Stimulated activated naive CD4-positive, alpha-beta T cell (primary cell): ENCODE results near the gene POTED.
"Not testable (repeated sequence)": the region's sequence is repeated elsewhere in the genome, so short reads cannot be mapped to it uniquely, and the experiment has no call there.

Source experiments
- DNase-seq, 6 experiments: peaks; one replicate each; lab custom pipeline; 2025; lab: John Stamatoyannopoulos, UW

Gene POTED

DNA sequence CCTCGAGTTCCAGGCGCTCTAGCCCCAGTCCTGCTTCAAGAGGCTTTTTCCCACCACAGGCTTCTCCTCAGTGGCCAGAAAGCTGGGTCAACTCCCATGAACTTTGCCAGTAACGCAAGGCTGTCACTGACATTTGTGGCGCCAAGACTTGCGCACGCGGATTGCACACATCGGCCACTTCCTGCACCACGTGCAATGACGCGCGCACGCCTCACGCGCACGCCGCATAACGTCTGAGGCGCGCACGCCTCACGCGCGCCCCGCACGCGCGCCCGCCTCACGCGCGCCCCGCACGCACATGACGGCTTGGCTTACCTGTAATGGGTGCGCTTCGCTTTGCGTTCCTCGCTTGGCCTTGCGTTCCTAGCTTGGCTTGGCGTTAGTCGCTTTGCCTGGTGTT, at the start of gene POTED:
Gene POTED, plus strand, starts transcription at position 301 of the 400 bp plus-strand sequence. CDS start 452 bp downstream, outside the sequence.
- not testable (repeated sequence) for DNase-seq

DNA sequence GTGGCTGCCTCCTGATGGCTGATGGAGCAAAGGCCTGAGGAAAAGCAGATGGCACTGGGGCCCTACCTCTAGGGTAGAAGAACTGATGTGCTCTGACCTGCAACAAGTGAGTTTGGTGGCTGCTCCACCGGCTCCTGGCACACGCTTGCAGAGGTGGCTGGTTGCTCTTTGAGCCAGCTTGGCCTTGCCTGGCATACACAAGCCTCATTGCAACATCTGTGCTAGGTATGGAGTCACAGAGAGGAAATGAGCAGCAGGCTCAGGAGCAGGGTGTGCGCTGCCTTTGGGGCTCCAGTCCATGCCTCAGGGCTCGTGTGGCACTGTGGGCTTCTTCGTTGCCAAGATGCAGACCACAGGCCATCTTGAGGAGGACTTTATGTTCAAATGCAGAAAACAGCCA, 40.5 kb downstream of the POTED start:
- DNase-seq = not testable (repeated sequence)

DNA sequence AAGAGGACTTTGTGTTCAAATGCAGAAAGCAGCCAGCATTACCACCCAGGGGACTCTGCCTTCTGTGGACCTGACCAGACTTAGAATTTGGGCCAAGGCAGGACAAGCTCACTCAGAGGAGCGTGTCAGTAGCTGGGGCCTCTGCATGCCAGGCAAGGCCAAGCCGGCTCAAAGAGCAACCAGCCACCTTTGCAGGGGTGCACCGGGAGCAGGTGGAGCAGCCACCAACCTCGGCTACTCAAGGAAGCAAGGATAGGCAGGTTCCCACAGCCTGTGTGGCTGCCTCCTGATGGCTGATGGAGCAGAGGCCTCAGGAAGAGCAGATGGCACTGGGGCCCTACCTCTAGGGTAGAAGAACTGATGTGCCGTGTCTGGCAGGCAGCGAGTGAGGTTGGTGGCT, 42.2 kb downstream of the POTED start:
- not testable (repeated sequence) for DNase-seq
